ENCODE data around the gene PDE4D.

The PDE4D gene

DNA sequence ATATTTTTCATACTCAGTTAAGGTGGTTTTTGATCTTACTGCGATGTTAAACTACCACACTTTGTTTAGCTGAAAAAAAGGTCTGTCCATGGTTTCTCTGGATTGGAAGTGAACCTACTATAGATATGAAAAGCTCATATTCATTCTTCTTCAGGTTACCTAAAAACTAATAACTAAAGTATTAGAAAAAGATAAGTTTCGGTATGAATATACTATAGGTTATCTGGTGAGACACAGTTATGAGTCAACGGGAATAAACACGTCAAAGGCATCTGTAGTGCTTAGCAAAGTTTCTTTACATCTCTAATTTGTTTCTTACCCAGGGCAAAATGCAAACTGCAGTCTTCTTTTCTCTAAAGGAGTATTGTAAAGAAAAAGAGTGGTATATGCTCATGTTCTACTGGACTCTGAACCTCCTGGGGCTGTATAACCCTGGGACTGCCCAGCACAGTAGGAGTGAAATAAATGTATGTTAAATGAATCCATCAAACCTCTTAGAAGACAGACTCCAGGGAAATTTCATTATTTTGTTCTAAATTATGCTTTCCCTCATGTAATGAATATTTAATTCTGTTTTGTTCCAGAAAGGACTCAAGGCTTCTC, 521.9 kb downstream of the PDE4D start:
- no peaks in the 10 kb centered on the region for H3K4me1 ChIP-seq
- no peak overlapping the region for H3K9ac ChIP-seq
- no peaks in the 10 kb centered on the region for H4K20me1 ChIP-seq
- peaks cover 38% of the 10 kb centered on the region for H3K9me3 ChIP-seq
- H3K4me3 ChIP-seq, result no peak overlapping the region
- TF ChIP-seq Cebpa-rat (IDR thresholded peaks at IDR 0.05), result no peak
- H3K36me3 ChIP-seq, result no peaks in the 10 kb centered on the region
- no peak overlapping the region for H3K27ac ChIP-seq
- no peaks in the 10 kb centered on the region for H3K27me3 ChIP-seq
- H3K4me2 ChIP-seq, result no peak overlapping the region

- Histone ChIP-seq H3K4me1 (no peaks in the 10 kb centered on the region), H4K20me1 (no peaks in the 10 kb centered on the region), H3K4me3 (no peak overlapping the region), H3K36me3 (no peaks in the 10 kb centered on the region), H3K9me3 (peaks cover 17% of the 10 kb centered on the region), H3K4me2 (no peak overlapping the region), H3K27me3 (no peaks in the 10 kb centered on the region), H3K27ac (no peak overlapping the region), H3K9ac (no peak overlapping the region)
- no peak for TF ChIP-seq Cebpa-rat (IDR thresholded peaks at IDR 0.05)
Measured at GRCh38 chr5:59368951-59369350, 524.6 kb downstream of the PDE4D start.

DNA sequence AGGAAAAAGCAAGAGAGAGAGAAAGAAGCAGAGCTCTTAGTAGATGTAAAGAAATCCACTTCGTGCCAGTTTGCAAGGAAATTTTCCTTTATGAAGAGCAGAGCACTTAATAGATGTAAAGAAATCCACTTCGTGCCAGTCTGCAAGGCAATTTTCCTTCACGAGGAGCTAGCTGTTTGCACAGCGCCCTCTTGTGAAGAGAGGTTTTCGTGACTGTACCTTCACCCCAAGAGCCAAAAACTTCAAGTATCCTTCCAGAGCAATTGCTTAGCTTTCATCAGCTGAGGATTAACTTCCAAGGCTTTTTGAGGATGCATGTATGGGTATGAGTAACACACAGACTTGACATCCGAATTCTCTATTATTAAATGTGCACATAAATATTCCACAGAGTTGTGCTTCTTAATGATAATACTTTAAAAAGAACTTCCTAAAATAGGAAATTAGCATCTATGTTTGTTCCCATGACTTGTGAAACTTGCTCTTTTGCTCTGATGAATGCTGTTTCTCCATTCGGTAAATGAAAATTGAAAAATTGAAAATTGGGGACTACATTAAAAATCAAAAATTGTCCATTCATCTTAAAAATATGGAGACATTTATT, 525.6 kb downstream of the PDE4D start:
- H3K9ac ChIP-seq, result no peak overlapping the region
- H4K20me1 ChIP-seq, result no peaks in the 10 kb centered on the region
- no peaks in the 10 kb centered on the region for H3K36me3 ChIP-seq
- no peak for TF ChIP-seq Cebpa-rat (IDR thresholded peaks at IDR 0.05)
- no peak overlapping the region for H3K4me3 ChIP-seq
- H3K27ac ChIP-seq, result no peak overlapping the region
- no peaks in the 10 kb centered on the region for H3K27me3 ChIP-seq
- H3K9me3 ChIP-seq, result peaks cover 6% of the 10 kb centered on the region
- H3K4me2 ChIP-seq, result no peak overlapping the region
- no peaks in the 10 kb centered on the region for H3K4me1 ChIP-seq

DNA sequence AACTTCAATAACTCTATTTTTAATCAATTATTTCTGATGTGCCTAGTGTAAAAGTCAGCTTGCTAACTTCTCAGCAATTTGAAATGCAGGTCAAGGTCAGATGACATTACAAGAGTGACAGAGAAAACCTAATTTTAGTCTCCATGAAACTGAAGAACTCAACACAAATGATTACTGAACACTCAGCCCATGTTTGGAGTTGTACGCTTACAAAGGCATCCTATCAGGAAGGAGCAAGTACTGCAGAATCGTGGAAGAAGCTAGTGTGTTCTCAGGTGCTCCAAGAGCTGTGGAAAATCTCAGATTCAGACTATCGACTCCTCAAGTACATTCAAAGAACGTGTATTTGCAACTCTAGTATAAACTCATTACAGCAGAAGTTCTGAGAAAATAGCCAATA, 526.7 kb downstream of the PDE4D start:
- H3K4me1 ChIP-seq, result no peaks in the 10 kb centered on the region
- no peak overlapping the region for H3K4me2 ChIP-seq
- H4K20me1 ChIP-seq, result no peaks in the 10 kb centered on the region
- H3K9me3 ChIP-seq, result no peaks in the 10 kb centered on the region
- H3K4me3 ChIP-seq, result no peak overlapping the region
- TF ChIP-seq Cebpa-rat (IDR thresholded peaks at IDR 0.05), result no peak
- no peak overlapping the region for H3K9ac ChIP-seq
- H3K27me3 ChIP-seq, result no peaks in the 10 kb centered on the region
- no peaks in the 10 kb centered on the region for H3K36me3 ChIP-seq
- no peak overlapping the region for H3K27ac ChIP-seq

GRCh38 chr5:59362438-59362837, 531.1 kb downstream of the PDE4D start:
- Histone ChIP-seq H3K4me3 (no peak overlapping the region), H3K27me3 (no peaks in the 10 kb centered on the region), H4K20me1 (no peaks in the 10 kb centered on the region), H3K4me2 (no peak overlapping the region), H3K9me3 (no peaks in the 10 kb centered on the region), H3K9ac (no peak overlapping the region), H3K36me3 (no peaks in the 10 kb centered on the region), H3K4me1 (no peaks in the 10 kb centered on the region), H3K27ac (no peak overlapping the region)
- TF ChIP-seq Cebpa-rat (IDR thresholded peaks at IDR 0.05), result no peak

DNA sequence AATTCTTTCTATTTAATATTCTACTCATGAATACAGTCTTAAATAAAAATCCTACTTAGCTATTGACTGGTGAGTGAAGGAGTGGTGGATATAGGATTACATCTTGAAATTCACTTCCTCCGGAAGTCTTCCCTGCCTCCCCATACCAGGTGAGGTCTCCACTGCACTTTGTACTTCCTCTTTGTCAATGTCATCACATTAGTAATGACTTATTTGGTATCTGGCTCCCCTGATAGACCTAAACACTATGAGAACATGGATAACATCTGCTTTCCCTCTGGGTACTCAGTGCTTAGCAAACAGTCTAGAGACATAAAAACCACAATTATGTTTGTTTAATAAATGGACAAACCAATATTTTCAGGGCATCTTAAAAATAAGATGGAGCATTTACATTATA, 532.1 kb downstream of the PDE4D start:
- no peaks in the 10 kb centered on the region for H3K27me3 ChIP-seq
- H3K27ac ChIP-seq, result no peak overlapping the region
- no peak overlapping the region for H3K4me3 ChIP-seq
- no peak for TF ChIP-seq Cebpa-rat (IDR thresholded peaks at IDR 0.05)
- no peaks in the 10 kb centered on the region for H3K9me3 ChIP-seq
- no peaks in the 10 kb centered on the region for H4K20me1 ChIP-seq
- no peaks in the 10 kb centered on the region for H3K36me3 ChIP-seq
- H3K4me1 ChIP-seq, result no peaks in the 10 kb centered on the region
- no peak overlapping the region for H3K4me2 ChIP-seq
- no peak overlapping the region for H3K9ac ChIP-seq

- Histone ChIP-seq H3K4me2 (no peak overlapping the region), H3K27me3 (no peaks in the 10 kb centered on the region), H3K9ac (no peak overlapping the region), H3K4me3 (no peak overlapping the region), H3K36me3 (no peaks in the 10 kb centered on the region), H3K27ac (no peak overlapping the region), H4K20me1 (no peaks in the 10 kb centered on the region), H3K4me1 (no peaks in the 10 kb centered on the region), H3K9me3 (no peaks in the 10 kb centered on the region)
- TF ChIP-seq Cebpa-rat (IDR thresholded peaks at IDR 0.05), result no peak
Measured at GRCh38 chr5:59360130-59360555, 533.4 kb downstream of the PDE4D start.

GRCh38 chr5:59358005-59358861, 535.3 kb downstream of the PDE4D start:
- Histone ChIP-seq H3K9me3 (no peaks in the 10 kb centered on the region), H3K9ac (no peak overlapping the region), H4K20me1 (no peaks in the 10 kb centered on the region), H3K36me3 (no peaks in the 10 kb centered on the region), H3K27me3 (no peaks in the 10 kb centered on the region), H3K27ac (no peak overlapping the region), H3K4me3 (no peak overlapping the region), H3K4me1 (no peaks in the 10 kb centered on the region), H3K4me2 (no peak overlapping the region)
- TF ChIP-seq Cebpa-rat (IDR thresholded peaks at IDR 0.05), result no peak

GRCh38 chr5:59357381-59357977, 536.0 kb downstream of the PDE4D start:
- no peaks in the 10 kb centered on the region for H4K20me1 ChIP-seq
- H3K4me2 ChIP-seq, result no peak overlapping the region
- H3K9ac ChIP-seq, result no peak overlapping the region
- TF ChIP-seq Cebpa-rat (IDR thresholded peaks at IDR 0.05), result no peak
- no peaks in the 10 kb centered on the region for H3K4me1 ChIP-seq
- H3K9me3 ChIP-seq, result no peaks in the 10 kb centered on the region
- H3K36me3 ChIP-seq, result no peaks in the 10 kb centered on the region
- no peaks in the 10 kb centered on the region for H3K27me3 ChIP-seq
- no peak overlapping the region for H3K27ac ChIP-seq
- no peak overlapping the region for H3K4me3 ChIP-seq
